T-helper 1 cell treated with Interleukin-12 subunit alpha and Interleukin-12 subunit beta and Interleukin-4 antibody, amounts not matched to agents 30 ng/mL and 1 ng/mL, for 36 hours (primary cell): Measurements from ENCODE around the gene FAM240A. TPM values are rescaled to one million over a fixed set of nuclear protein-coding genes. Genes with fewer than 3 reads are reported as not detected.

Source experiments
- intact Hi-C: fragments of 100-400 bp; cut with micrococcal nuclease; formaldehyde crosslinking; loops from one replicate; pipeline ENCODE4 v1.15.1; 2024
- total RNA-seq: library from RNA; stranded (reverse); gene quantifications from 2 replicates; pipeline ENCODE4 v1.2.3, GENCODE V29; 2022

Gene FAM240A
- total RNA-seq, 1 donor from 2014 or later, result not detected

DNA sequence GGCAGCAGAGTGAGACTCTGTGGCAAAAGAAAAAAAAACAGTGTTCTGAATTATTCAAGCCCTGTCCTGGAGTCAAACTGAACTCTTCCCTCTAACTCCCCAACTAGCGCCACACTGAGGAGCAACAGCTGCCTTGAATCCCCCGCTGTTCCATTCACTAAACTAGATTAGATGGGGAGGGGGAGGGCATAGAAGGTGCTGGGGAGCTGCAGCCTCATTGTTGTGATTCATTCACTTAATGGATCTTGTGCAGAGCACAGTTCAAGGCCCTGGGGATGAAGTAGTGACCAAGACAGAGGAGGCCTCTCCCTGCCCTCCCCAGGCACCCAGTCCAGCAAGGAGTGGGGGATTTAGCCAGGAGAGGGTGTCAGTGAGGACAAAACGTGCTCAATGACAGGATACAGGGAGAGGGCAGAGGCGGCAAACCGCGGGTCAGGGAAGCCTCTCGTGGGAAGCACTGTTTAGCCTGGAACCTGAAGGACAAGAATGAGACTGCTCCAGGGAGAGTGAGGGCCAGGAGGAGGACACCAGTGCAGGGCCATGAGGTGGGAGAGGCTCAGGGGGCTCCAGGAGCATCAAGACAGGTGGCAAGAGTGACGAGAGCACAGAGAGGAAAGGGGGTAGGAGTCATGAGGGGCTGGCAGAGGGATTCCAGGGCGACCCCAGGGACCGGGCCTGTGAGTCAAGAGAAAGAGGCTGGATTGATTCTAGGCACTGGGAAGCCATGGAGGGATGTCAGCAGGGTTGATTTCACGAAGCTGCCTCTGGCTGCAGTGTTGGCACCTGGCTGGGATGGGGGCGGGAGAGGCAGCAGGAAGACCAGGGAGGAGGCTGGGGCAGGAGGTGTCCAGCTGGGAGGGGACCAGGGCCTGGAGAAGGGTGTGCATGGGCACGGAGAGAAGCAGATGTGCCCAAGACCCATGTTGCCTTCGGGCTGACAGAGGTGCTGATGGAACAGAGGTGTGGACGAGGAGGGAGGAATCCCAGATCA is 49.7 kb downstream of the FAM240A start:
- intact Hi-C loops, result no loop called here

DNA sequence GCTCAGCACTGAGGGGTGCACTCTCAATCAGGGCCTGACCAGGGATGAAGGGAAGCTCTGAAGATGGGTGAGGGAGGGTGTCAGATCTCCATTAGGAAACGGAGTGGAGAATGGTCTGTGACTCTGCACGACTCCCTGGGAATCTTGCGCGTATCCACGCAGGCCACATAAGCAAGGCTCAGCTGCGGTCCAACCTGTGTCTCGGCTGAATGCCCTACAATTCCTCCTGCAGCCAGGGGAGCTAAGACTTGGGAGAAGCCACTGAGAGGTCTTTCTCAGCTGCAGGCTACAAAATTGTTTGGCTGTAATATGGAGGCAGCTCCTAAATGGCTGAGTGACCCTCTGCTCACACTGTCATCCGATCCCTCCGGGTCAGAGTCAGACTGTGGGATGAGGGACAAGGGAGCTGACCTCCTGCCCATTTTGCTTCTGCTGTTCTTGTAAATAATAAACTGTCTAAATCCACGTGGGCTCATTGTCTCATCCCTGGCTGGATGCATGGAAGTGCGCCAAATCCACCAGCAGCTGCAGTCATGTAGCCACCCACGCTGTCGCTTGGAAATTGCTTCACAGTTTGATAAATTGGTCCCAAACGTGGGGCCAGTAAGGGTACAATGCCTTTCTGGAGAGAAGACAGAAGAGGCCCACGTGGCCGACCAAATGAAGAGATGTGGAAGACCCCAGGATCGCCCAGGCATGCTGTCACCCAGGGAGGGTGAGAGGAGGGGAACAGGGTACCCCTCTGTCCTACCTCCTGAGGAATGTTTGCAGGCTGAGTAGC is 50.6 kb downstream of the FAM240A start:
- intact Hi-C loops, result no loop called here

DNA sequence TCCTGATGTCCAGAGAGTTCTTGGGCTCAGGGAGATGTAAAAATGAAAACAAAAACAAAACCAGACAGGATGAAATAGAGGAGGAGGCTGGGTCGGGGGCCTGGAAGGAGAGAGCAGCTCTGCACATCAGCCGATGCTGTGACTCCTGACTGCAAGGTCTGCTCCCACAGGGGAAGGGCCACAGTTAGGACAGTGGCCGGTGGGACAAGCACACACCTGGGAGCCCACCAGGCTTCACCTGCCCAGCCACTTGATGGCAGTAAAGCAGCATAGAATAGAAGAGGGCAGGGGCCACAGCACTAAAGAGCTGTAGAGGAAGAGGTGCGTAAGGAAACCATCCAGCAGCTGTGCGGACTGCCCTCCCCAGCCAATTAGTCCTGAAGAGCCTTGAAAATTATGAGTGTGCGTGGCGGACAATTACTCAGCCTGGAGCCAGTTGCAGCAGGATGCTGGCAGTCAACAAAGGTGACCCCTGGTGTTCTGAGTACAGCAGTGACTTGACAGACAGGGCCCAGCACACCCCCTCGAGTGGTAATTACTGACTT is 51.3 kb downstream of the FAM240A start:
- intact Hi-C loops, result no loop called here

DNA sequence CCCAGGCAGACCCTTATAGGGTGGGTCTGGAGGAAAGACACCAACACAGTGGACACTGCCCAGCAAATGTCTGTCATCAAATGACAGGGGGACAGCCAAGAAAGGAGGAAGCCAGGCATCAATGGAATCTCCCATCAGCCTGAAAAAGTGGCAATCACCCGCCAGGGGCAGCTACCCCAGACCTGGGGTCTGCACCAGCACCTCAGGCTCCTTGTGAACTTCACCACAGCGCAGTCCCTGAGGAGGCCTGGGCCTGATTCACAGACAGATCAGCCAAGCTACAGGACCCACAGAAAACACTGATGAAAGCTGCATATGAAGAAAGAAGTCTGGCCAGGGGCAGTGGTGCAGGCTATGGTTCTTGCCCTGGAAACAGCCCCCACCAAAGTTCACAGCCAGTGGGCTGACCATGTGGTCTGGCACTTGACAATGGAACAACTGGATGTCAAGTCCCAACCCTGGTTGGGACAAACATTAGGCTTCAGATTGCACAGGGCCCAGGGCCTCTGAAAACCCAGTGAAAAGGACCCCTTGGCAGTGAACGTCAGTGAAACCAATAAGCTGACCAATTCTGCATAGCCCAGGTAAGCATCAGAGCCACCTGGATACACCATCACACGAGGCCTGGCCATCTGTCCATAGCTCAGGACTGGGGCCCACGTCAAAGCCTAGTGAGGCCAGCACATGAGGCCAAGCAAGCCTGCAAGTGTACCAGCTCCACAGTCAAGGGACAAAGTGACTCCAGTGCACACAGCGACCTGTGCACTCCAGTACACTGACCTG is 52.1 kb downstream of the FAM240A start:
- intact Hi-C loops, result no loop called here

DNA sequence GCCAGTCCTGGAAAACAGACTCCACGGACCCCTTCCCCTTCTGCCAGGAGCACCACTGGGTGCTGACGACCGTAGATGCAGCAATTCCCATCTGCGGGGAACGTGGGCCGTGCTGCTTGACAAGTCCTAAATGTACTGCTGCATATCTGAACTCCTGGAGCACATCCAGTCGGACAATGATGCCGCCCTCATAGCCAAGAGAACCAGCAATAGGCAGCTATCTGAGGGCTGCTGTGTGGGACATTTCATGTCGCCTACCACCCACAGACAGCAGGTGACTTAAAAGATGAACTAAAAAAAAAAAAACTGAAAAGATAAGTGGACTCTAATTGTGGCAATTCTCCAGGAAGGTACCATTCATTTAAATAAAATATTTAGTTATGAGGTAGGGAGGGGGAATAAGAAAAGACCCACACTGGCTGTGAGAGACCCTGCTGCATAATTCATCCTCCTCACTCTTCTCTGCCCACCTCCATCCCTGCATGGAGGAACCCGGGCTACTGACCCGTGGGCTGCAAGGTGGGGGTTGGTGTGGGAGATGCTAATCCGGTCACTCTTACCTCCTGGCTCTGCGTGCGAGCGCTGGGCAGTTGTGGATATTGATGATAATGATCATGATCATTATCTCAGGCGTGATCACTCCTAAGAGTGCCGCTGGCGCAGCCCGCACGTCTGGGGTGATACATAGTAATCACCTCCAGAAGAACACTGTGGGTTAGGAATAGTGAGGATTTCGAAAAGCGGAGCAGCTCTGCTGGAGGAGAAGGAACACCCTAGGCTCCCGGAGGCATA is 52.8 kb downstream of the FAM240A start:
- intact Hi-C loops, result no loop called here

DNA sequence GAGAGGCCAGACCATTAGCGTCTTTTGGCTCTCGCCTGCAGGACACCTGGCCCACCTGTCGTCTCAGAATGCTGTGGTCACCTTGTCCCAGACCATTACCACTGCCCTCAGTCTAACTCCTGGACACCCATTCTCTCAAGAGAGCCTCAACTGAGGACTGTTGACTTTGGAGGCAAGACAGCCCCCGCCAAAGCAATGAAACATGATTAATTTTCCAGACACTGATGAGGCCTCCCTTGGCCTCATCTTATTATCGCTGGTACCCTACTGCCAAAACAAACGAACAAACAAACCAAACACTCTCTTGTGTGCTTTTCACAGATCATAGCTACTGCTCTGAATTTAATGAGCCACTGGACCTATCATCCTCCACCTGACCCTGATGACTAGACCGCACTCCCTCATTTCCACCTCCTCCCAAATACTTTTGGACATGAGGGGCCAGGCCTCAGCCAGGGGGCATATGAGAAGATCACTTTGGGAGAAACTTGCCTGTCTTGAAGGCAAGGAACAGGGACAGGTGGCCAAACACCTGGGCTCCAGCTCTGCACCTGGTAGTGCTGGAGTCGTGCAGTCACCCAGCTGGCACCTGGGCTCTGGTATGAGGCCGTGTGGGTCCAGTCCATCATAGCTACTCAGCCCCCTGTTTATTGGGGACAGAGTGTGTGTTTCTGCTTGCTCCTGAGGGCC is 53.6 kb downstream of the FAM240A start:
- intact Hi-C loops, result no loop called here

DNA sequence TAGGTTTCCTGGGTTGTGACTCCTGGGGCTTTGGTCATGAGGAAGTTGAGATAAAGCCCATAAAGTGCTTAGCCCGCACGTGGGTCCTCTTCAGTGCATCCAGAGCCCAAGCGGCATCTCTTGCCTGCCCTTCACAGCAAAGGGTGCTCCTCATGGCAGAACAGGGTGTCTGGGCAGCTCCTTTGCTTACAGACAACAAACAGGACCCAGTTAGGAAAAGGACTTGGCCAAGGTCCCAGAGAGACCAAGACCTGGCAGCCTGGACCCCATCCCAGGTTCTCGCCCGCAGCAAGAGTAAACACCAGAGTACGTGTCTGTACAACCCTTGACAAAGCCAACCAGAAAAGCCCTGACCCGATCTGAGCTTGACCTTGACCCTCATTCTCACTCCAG is 54.1 kb downstream of the FAM240A start:
- intact Hi-C loops, result no loop called here

DNA sequence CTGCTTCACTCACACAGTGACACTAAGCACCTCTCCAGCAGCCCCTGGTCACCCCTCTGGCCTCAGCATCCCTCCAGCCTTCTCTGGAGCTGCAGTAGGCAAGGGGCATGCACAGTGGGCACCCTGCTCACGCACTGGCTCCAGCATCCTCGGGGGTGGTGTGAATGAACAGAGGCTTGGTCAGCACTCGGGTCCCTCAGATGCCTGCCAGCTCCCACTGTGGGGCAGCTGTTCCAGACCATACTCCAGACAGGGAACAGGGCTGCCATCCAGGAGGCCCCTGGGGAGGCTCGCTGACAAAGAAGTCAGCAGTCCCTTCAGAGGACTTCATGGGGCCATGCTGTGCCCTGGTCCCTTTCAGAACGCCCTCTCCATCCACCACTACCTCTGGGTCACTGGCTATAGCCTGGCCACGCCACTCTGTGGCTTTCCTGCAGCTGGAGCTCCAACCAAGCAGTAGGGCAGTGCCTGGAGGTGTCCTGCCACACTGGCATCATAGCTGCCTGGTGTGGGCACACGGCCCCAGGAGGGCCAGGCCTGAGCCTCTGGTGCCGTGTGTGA is 54.8 kb downstream of the FAM240A start:
- intact Hi-C loops, result no loop called here

DNA sequence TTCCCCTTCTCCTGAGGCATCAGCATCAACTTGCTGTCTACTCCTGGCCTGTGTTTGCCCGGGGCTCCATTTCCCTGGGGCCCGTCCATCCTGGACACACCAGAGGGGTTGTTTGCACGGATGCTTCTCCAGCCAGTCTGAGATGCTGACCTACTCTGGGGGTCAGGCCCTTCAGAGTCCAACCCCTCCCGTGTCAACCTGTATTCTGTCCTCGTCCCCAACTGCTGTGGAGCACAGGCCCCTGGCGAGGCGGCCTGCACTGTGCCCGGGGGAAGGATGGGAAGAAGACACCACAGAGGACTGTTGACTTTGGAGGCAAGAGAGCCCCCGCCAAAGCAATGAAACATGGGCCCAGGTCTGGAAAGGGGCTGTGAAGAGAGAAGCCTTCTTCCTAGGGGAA is 55.3 kb downstream of the FAM240A start:
- intact Hi-C loops, result no loop called here

DNA sequence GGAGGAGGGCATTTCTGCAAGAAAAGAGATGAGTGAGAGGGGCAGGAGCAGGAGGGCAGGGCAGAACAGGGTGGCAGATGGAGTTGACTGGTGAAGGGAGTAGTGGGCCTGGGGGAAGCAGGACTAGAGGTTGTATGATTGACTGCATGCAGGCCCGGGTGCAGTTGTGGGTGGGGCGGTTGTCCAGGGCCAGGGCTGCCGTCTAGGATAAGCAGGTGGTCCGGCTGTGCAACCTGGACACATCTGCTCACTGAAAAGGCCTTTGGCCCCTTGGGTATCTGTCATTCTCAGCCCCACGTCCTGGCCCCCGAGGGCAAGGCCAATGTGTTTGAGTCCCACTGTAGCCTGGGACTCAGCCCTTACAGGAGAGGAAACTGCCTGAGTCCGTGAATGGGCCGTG is 55.8 kb downstream of the FAM240A start:
- intact Hi-C loops, result no loop called here

DNA sequence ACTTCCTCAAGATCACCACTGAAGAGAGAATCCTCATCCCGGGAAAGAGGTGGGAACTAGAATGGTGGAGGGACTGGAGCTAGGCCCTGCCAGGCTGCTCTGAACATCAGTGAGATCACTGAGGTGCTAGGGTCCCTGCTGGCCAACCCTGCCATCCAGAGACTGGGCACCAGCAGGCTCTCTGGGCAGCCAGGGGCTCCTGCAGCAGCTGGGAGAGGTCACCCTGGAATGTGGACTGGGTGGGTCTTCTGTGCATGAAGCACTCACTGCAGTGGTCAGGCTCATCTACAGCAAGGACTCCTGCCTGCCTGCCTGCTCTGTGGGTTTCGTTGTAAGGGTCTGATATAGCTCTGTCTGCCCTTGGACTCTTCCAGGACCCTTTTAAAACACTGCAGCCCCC is 56.3 kb downstream of the FAM240A start:
- intact Hi-C loops, result no loop called here

DNA sequence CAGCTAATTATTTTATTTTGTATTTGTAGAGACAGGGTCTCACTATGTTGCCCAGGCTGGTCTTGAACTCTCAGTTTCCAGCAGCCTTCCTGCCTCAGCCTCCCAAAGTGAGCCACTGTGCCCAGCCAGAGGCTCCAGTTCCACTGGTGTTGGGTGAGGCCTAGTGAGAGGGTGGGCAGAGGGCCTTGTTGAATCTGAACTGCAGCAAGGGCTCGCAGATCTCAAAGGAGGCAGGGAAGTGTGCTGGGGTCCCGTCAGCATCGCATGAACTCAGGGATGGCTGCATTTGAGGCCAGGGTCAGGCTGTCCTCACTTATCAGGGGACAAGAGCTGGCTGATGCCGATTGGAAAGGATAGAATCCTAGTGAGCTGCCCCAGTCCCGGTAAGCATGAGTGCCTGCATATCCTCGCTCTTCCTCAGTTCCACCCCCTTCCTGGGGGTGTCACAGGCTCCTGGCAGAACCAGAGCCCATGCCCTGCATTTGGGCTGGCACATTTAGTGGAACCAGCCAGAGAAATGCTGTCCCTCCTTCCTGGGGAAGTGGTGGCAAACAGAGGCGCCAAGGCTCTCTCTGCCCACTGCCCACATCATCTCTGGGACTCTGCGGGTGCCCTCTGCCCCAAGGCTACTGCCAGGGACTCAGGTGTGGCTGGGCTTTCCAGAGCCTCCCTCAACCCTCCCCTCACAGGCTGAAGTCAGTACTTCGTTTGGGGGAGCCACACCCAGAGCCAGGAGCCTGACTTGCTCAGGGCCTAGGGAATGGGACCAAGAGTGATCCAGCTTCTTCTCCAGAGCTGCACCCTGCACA is 57.1 kb downstream of the FAM240A start:
- intact Hi-C loops, result no loop called here

DNA sequence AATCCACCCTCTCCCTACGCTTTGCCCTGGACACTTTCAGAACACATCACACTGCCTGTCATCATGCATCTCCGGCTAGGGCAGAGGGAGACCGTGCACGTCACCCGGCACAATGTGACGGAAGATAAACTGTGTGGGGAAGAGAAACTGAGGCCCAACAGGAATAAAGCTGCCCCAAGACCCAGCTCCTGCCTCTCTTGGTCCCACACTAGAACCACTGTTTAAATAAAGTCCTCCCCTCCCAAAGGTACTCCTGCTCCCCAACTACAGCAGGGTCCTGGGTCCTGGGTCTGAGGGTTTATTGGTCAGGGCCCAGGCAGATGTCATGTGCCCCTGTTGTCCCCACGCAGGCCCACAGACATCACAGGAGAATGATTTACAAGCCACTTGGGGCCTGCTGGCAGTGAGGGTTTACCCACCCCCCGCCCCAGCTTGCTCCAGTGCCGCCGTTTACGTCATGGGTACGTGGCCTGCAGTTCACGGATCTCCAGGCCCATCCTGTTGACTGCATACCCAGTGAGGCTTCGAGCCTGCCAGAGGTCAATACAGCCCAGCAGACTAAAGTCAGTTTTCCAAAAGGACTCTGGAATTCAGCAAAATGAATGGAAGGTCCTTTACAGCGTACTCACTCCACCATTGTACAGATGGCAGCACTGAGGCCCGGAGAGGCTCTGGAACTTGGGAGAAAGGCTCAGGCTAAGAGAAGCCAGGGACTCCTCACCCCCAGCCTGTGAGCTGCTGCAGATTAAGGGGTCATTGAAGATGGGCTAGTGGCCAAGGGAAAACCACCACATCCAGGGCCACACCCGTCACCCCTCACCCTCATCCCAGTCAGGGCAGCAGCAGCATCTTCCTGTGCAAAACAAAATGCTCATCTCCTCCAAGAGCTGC is 57.9 kb downstream of the FAM240A start:
- intact Hi-C loops, result no loop called here

DNA sequence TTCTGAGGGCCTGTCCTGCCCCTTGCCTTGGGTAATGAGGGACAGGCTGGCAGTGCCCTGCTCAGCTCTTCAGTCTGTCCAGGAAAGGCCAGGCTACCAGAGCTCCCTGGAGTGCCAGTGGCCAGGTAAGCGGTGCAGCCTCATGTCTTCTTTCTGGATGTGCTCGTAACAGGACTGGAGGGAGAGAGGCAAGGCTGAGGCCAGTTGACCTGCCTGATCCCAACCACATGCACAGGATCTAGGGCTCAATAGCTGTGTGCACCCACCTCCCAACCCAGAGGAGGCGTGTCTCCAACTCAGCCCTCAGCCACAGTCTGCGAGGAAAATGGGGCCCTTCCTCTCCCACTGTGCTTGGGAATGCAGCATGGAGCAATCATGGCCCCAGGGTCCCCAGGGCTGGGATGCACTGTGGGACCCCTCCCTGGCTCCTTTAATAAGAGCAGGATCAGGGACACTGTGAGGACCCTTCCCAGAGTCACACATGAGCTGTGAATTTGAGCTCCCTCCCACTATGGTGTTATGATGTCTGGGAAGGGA is 58.6 kb downstream of the FAM240A start:
- intact Hi-C loops, result no loop called here

DNA sequence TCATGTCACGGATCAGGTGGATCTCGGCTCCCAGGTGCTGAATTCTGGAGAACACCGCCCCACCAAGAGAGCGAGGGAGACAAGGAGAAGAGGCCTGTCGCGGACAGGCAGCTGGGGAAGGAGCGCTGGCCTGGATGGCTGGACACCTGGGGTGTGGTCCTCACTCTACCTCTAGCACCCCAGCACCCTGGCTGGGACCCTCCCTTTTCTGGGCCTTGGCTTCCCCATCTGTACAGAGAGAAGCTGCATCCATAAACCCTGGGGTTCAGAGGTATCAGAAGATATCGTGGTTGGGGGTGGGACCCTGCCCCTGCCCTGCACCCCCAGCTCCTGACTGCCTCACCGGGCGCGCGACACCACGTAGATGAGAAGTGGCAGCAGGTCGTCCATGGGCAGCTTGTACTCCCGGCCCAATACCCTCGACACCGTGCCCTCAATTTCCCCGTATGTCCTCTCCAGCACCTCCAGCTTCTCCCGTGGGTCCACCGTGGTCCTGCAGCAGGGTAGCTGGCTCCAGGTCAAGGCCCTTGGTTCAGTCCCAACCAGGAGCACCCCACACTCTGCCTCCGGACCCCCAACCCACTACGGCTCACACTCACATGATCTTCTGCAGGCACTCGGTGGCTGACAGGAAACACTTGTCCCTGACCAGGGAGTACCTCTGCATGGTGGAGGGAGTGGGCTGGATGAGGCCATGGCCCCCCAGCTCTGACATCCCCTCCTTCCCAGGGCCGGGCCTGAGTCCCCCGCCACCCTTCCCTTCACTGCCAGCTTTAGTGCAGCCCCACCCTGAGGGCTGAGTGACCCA is 59.4 kb downstream of the FAM240A start:
- intact Hi-C loops, result no loop called here

DNA sequence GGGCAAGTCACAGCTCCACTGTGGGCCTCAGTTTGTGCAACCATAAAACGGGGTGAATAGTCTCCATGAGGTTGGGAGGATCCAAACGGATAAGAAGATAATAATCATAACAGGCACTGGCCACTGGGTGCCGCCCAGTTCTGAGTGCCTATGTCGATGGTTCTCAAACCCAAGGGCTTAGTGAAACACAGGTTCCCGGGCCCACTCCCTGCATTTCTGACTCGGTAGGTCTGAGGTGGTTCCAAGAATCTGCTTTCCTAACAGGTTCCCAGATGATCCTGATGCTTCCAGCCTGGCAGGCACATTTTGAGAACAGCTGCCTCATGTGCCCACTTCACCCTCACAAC is 60.0 kb downstream of the FAM240A start:
- intact Hi-C loops, result no loop called here
